ENCODE results near the gene SOBP. TPM values are rescaled to one million over a fixed set of nuclear protein-coding genes. Genes with fewer than 3 reads are reported as not detected.

The SOBP gene
- total and polyA plus RNA-seq, 2 donors (not counting 3 experiments of a cell fraction or from before 2014, with no cell fraction given), result 0.35 to 6.6 TPM

DNA sequence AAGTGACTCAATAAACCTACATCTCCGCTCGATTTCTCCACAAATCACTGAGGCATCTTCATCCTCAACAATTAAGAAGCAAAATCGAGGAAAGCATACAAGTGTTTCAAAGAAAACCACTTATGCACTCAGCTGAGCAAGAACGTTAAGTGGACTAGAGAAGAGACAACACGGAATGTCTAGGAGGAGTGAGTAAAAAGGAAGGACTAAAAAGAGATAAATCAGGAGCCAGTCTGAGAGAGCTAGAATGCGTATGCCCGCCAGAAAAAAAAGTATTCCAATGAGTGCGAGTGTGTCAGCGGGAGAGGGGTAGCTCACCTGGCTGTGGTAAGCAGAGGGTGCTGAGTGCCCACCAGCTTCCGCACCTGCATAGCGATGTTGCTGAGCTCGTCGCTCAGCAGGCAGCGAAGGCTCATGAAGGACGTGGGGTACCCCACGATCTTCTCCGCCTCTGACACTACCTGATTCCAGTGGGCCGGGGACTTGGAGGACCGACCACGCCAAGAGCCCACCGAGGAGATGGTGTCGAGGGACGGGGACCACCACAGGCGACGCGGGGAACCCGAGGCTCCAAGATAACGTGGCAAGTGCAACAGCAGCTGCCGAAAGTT is 31.1 kb upstream of the SOBP start:
- H3K36me3 ChIP-seq (ENCODE audit: control insufficient read depth in 2 of 2, extremely low read depth in 1 of 2, insufficient read depth in 2 of 2, low read length in 2 of 2), result no peaks in the 10 kb centered on the region
- TSS peak; percentile 55 for BruUV-seq (replicated peaks)
- H2AFZ ChIP-seq (ENCODE audit: low read depth, low read length), result peak overlapping the region; percentile 88
- intact Hi-C loops (cut with micrococcal nuclease) (loop anchor here (1.0 to 5.0 kb wide), 7 partner anchors 31 to 341 kb away; partner anchors contain the start of gene BEND3), dilution Hi-C loops (cut with MboI; ENCODE audit: extremely low pct_ligation_motif_present, low sequenced_read_pairs) (no loop called here)
- H3K9me1 ChIP-seq (replicated peaks; ENCODE audit: control insufficient read depth, extremely low read depth, insufficient read depth, low read length), result no peaks in the 10 kb centered on the region
- no peaks in the 10 kb centered on the region for H3K9me3 ChIP-seq (replicated peaks; ENCODE audit: control insufficient read depth, insufficient read depth, low read length)
- peak; percentile 50 for DNase-seq (ENCODE audit: low read depth, low spot score)
- H3K27me3 ChIP-seq (ENCODE audit: control insufficient read depth in 2 of 2, insufficient read depth in 2 of 2, low read length in 2 of 2), result no peaks in the 10 kb centered on the region
- H4K20me1 ChIP-seq (replicated peaks; ENCODE audit: control insufficient read depth, extremely low read depth, insufficient read depth, low read length), result no peaks in the 10 kb centered on the region
- peaks cover 4% of the 10 kb centered on the region for H3K4me1 ChIP-seq (ENCODE audit: control insufficient read depth, extremely low read depth, insufficient read depth, low read length)
- H3K4me3 ChIP-seq (replicated peaks in 1 of 3; ENCODE audit: insufficient read depth in 1 of 3, low read depth in 1 of 3, low read length in 3 of 3), result peak overlapping the region; percentile 75 to 90 (median 81)
- POLR2A ChIA-PET, result interaction anchor here (0.6 to 1.3 kb wide), 5 partner anchors 14 to 137 kb away, joined by 3 read pairs; partner anchors contain the start of gene SOBP
- TF ChIP-seq EZH2 (IDR thresholded peaks at IDR 0.05; ENCODE audit: borderline replicate concordance, low read depth, low read length, severe bottlenecking) (no peak), POLR2A (IDR thresholded peaks at IDR 0.05; ENCODE audit: low read depth, low read length) (no peak), FOS (IDR thresholded peaks at IDR 0.05; ENCODE audit: borderline replicate concordance, insufficient read depth, low read length) (no peak), JUN (IDR thresholded peaks at IDR 0.05; ENCODE audit: borderline replicate concordance, insufficient read depth, insufficient read length, low read depth) (no peak), POLR2AphosphoS5 (IDR thresholded peaks at IDR 0.05; ENCODE audit: insufficient read depth, low read depth, low read length) (no peak), MYC (IDR thresholded peaks at IDR 0.05; ENCODE audit: low read depth, low read length) (no peak), GATA2 (IDR thresholded peaks at IDR 0.05; ENCODE audit: insufficient read depth, insufficient read length, low read depth, low read length) (no peak)
- TF ChIP-seq, protein P1, sequence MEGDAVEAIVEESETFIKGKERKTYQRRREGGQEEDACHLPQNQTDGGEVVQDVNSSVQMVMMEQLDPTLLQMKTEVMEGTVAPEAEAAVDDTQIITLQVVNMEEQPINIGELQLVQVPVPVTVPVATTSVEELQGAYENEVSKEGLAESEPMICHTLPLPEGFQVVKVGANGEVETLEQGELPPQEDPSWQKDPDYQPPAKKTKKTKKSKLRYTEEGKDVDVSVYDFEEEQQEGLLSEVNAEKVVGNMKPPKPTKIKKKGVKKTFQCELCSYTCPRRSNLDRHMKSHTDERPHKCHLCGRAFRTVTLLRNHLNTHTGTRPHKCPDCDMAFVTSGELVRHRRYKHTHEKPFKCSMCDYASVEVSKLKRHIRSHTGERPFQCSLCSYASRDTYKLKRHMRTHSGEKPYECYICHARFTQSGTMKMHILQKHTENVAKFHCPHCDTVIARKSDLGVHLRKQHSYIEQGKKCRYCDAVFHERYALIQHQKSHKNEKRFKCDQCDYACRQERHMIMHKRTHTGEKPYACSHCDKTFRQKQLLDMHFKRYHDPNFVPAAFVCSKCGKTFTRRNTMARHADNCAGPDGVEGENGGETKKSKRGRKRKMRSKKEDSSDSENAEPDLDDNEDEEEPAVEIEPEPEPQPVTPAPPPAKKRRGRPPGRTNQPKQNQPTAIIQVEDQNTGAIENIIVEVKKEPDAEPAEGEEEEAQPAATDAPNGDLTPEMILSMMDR (IDR thresholded peaks at IDR 0.05; ENCODE audit: extremely low read depth in 1 of 2, insufficient read depth in 1 of 2, low read depth in 1 of 2, low read length in 2 of 2), result no peak
- TF ChIP-seq, protein P2, sequence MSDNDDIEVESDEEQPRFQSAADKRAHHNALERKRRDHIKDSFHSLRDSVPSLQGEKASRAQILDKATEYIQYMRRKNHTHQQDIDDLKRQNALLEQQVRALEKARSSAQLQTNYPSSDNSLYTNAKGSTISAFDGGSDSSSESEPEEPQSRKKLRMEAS (IDR thresholded peaks at IDR 0.05; ENCODE audit: insufficient read depth, insufficient read length), result no peak
- H3K27ac ChIP-seq (ENCODE audit: insufficient read depth, low read depth, low read length), result peak overlapping the region; percentile 22
- no peak for FAIRE-seq
- H3K79me2 ChIP-seq (ENCODE audit: control insufficient read depth, insufficient read depth, low read length), result peaks cover 8% of the 10 kb centered on the region
- CTCF ChIA-PET, result interaction anchor here (0.7 to 3.6 kb wide), 25 partner anchors 11 to 409 kb away, joined by 3 to 55 read pairs (median 4); partner anchors contain the start of gene SOBP
- H3K4me2 ChIP-seq (ENCODE audit: insufficient read depth, low read length), result peak overlapping the region; percentile 84
- H3K9ac ChIP-seq (replicated peaks; ENCODE audit: extremely low read depth, insufficient read depth, low read length), result peak overlapping the region; percentile 78
